Chondrocyte (in vitro differentiated cells): Measurements from ENCODE around the gene CCND1. TPM values are rescaled to one million over a fixed set of nuclear protein-coding genes. Genes with fewer than 3 reads are reported as not detected.

Source experiments
- DNase-seq: peaks from one replicate; pipeline ENCODE4 v3.0.0; 2021; ENCODE audit warnings: mixed read lengths, low spot score
- H3K27ac Mint-ChIP-seq: one replicate; pipeline ENCODE4 v1.8.0; 2021; ENCODE audit warnings: mild to moderate bottlenecking, moderate library complexity, mixed read lengths; ENCODE audit not compliant: unreplicated experiment
- H3K27me3 Mint-ChIP-seq: 2 replicates; pipeline ENCODE4 v1.8.0; 2021; ENCODE audit warnings: low read depth, mixed read lengths
- H3K36me3 Mint-ChIP-seq: 2 replicates; pipeline ENCODE4 v1.8.0; 2021; ENCODE audit warnings: low read depth, mixed read lengths
- H3K4me1 Mint-ChIP-seq: 2 replicates; pipeline ENCODE4 v1.8.0; 2021; ENCODE audit warnings: low read depth, mild to moderate bottlenecking, mixed read lengths
- H3K4me3 Mint-ChIP-seq: one replicate; pipeline ENCODE4 v1.8.0; 2021; ENCODE audit warnings: mild to moderate bottlenecking, moderate library complexity, mixed read lengths; ENCODE audit not compliant: unreplicated experiment
- H3K9me3 Mint-ChIP-seq: 2 replicates; pipeline ENCODE4 v1.8.0; 2021; ENCODE audit warnings: low read depth, mixed read lengths
- total RNA-seq: library from RNA; stranded (reverse); gene quantifications from 3 replicates; pipeline ENCODE4 v1.2.1, GENCODE V29; 2021
- TF ChIP-seq, protein P1 (sequence below): fragments of 200-600 bp; sonication (generic); IDR thresholded peaks from 2 replicates; pipeline ENCODE4 v1.5.0; 2021; ENCODE audit warnings: antibody characterized with exemption, mild to moderate bottlenecking, moderate library complexity

The CCND1 gene
- total RNA-seq, 1 donor from 2014 or later, result 129 TPM

DNA sequence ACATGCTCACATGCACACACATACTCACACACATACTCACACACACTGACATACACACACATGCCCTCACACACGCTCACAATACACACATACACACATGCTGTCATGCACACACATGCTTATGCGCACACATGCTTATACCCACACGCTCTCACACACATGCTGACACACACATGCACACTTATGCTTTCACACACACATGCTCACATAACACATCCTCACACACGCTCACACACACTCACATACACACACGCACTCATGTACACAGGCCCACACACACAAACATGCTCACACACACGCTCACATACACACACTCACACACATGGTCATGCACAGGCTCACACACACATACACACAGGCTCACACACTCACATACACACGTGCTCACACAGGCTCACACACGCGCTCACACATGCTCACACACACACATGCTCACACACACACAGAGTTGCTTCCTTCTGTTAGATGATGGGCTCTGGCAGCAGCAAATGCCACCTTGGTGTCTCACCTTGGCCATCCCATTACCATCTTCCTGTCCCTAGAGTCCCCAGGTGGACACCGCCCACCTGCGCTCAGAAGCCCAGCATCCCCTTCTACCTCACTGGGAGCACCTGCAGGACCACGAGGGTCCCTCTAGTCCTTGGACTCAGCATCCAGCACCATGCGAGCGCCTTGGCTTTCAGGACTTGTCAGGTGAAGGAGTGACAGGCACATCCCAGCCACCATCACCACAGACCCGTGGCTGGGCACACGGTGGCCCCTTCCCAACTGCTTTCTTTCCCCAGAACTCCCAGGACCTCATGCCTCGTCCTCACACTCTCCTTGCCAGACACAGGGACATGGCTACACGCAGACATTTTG lies 44.9 kb upstream of the CCND1 start:
- H3K36me3 Mint-ChIP-seq, result peaks cover under 1% of the 10 kb centered on the region

DNA sequence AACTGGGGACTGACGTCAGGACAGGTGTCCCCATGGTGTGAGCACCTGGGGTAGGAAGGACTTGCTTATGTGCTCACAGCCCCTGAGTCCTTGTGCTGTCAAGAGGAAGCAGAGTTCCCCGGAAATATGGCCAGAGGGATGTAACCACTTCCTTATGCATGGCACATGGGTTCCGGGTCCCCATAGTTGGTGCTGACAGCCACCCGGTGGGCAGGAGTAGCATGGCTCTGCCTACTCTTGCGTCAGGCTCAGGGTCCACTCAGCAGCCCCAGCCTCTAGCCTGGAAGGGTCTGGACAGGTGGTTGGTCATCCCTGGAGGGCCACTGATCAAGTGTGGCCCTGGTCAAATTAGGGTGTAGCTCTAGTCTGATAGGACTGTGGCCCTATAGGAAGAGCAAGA lies 42.8 kb upstream of the CCND1 start:
- peaks cover 2% of the 10 kb centered on the region for H3K36me3 Mint-ChIP-seq
- peaks cover 9% of the 10 kb centered on the region for H3K27me3 Mint-ChIP-seq

More for the DNA sequence above, 44.9 kb upstream of the CCND1 start:
- no peak for DNase-seq
- TF ChIP-seq, protein P1, sequence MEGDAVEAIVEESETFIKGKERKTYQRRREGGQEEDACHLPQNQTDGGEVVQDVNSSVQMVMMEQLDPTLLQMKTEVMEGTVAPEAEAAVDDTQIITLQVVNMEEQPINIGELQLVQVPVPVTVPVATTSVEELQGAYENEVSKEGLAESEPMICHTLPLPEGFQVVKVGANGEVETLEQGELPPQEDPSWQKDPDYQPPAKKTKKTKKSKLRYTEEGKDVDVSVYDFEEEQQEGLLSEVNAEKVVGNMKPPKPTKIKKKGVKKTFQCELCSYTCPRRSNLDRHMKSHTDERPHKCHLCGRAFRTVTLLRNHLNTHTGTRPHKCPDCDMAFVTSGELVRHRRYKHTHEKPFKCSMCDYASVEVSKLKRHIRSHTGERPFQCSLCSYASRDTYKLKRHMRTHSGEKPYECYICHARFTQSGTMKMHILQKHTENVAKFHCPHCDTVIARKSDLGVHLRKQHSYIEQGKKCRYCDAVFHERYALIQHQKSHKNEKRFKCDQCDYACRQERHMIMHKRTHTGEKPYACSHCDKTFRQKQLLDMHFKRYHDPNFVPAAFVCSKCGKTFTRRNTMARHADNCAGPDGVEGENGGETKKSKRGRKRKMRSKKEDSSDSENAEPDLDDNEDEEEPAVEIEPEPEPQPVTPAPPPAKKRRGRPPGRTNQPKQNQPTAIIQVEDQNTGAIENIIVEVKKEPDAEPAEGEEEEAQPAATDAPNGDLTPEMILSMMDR, result no peak
- Mint-ChIP-seq H3K27me3 (no peaks in the 10 kb centered on the region), H3K27ac (no peak overlapping the region), H3K9me3 (no peaks in the 10 kb centered on the region), H3K4me3 (no peak overlapping the region), H3K4me1 (peaks cover 8% of the 10 kb centered on the region)

DNA sequence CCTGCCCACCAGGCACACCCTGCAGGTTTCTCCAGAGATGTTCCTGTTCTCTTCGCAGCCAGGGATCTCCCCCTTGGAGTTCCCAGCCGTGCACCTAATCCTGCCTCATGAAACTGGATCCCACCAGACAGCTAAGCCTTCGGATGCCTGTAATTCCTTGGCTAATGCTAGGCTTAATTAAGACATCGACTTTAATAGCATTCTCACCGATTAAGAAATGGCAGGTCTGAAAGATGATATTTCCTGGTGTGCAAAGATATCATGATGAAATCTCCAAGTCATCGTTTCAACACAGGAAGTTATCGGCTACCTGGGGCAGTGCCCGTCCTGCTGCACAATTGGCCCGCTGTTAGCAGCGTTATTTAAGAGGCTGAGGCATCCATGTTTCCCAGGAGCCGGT lies 41.5 kb upstream of the CCND1 start:
- no peak overlapping the region for H3K4me3 Mint-ChIP-seq

More for the DNA sequence above, 42.8 kb upstream of the CCND1 start:
- Mint-ChIP-seq H3K27ac (no peak overlapping the region), H3K4me1 (peaks cover 8% of the 10 kb centered on the region), H3K4me3 (no peak overlapping the region), H3K9me3 (no peaks in the 10 kb centered on the region)
- DNase-seq, result no peak
- TF ChIP-seq, protein P1, result peak; percentile 47

DNA sequence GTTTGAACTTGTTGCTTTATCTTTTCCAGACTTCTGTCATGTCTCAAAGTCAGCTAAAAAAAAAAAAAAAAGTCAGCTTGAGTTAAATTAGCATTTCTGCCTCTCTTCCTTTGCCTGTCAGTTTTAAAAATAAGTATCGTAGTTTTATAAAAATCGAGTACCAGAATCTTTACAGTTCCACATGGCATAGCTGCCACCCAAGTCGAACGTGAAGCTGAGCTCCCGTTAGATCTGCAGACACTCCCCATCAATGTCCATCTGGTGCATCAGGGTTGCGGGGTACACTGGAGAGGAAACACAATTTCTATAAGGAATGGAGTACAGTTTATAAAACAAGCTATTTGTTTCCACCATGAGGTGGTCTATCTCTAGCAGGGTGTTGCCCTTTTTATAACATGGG lies 41.0 kb upstream of the CCND1 start:
- H3K27me3 Mint-ChIP-seq, result peaks cover 12% of the 10 kb centered on the region
- no peak overlapping the region for H3K4me3 Mint-ChIP-seq
- no peak for DNase-seq
- TF ChIP-seq, protein P1, result no peak
- H3K9me3 Mint-ChIP-seq, result no peaks in the 10 kb centered on the region
- H3K4me1 Mint-ChIP-seq, result peaks cover 8% of the 10 kb centered on the region
- no peak overlapping the region for H3K27ac Mint-ChIP-seq
- H3K36me3 Mint-ChIP-seq, result peaks cover 2% of the 10 kb centered on the region

More for the DNA sequence above, 41.5 kb upstream of the CCND1 start:
- Mint-ChIP-seq H3K27ac (peak overlapping the region; percentile 38), H3K4me1 (peaks cover 8% of the 10 kb centered on the region), H3K36me3 (peaks cover 2% of the 10 kb centered on the region), H3K9me3 (no peaks in the 10 kb centered on the region), H3K27me3 (peaks cover 12% of the 10 kb centered on the region)
- TF ChIP-seq, protein P1, result no peak
- DNase-seq, result no peak

DNA sequence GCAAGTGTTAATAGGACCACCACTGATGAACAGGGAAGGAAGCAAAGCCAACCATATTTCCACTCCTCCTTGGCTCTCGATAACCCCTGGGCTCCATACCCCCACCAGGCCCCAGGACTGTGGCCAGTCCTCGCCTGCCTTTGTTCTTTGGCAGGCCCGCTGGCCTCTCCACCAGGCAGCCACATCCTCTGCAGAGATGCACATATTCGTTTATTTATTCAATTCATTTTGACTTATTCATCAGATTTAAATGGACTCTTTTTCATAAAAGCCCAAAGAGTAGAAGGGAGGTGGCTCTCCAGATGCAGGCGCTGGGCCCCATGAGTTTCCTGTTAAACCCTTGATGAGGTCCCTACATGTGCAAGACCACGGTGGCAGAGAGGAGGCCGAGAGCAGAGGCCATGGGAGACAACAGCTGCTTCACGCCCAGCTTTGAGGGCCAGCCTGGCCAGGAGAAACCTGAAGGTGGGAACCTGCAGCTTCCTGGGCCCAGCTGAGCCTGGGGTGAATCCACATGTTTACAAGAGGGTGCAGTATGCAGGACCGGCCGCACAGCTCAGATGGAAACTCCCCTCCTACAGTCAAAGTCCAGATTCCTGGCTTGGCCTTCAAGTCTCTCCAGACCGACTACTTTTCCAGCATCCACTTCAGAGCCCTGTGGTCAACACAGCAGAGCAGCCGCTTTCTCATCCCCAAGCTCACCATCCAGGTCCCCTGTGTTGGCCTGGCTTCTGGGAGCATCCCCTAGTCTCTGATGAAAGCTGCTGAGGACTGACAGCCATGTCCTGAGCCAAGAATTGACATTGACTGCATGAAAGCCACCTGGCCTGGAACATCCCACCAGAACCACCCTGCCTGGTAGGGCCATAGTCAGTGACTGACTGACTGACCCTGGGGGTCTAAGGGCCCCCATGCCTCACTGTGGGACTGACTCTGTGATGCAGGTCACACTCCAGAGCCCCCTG lies 39.7 kb upstream of the CCND1 start:
- TF ChIP-seq, protein P1, result no peak
- Mint-ChIP-seq H3K36me3 (peaks cover 2% of the 10 kb centered on the region), H3K4me3 (no peak overlapping the region), H3K9me3 (no peaks in the 10 kb centered on the region), H3K27ac (no peak overlapping the region), H3K4me1 (peaks cover 8% of the 10 kb centered on the region), H3K27me3 (peaks cover 17% of the 10 kb centered on the region)
- no peak for DNase-seq
